Measurements from ENCODE around the gene S100P.
"Not testable (repeated sequence)": the region's sequence is repeated elsewhere in the genome, so short reads cannot be mapped to it uniquely, and the experiment has no call there.

GRCh38 chr4:6725427-6725961 is 31.8 kb downstream of the S100P start:
- TF ChIP-seq EZH2 (IDR thresholded peaks at IDR 0.05; ENCODE audit: insufficient read depth, poor library complexity, severe bottlenecking); EZH2phosphoT487 (IDR thresholded peaks at IDR 0.05; ENCODE audit: insufficient read depth, low read depth): not testable (repeated sequence)

Data from GM23248 (cell line).